Measurements from ENCODE around the gene SWI5.

Gene SWI5

DNA sequence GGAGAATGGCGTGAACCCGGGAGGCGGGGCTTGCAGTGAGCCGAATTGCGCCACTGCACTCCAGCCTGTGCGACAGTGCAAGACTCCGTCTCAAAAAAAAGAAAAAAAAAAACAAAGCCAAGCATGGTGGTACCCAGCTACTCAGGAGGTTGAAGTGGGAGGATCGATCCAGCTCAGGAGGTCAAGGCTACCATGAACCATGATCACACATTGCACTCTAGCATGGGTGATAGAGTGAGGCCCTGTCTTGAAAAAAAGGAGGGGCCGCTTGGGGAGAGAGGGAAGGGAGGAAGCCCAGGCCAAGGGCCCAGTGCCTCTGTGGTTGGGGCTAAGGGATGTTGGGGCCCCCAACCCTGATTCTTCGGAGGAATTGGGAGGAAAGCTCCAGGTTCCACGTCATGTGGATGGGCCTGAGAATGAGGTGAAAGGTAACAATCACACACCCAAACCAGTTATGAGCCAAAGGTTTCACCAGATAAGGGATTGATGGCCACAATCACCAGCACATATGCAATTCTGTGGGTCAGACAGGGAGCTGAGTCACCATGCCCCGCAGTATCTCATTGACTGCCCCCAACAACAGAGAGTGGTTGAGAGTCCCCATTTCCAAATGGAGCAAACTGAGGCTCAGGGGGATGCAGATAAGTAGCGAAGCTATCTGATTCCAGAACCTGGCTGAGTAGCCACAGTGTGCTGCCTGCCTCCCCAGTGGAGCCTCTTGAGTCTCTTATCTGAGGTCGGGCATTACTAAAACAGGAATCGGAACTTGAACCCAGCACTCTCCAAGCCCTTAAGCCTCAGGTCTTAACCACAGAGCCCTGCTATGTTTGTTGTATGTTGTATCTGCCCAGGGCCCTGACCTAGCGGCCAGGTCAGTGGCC, 20.5 kb downstream of the SWI5 start:
- no peaks in the 10 kb centered on the region for H3K36me3 Mint-ChIP-seq (ENCODE audit: insufficient read depth)
- H3K9me3 Mint-ChIP-seq = no peaks in the 10 kb centered on the region
- H3K27ac Mint-ChIP-seq = no peak overlapping the region
- no peak for DNase-seq
- H3K4me1 Mint-ChIP-seq (ENCODE audit: low read depth in 2 of 2) = no peaks in the 10 kb centered on the region
- ATAC-seq (replicated peaks) = no peak
- H3K4me3 Mint-ChIP-seq = no peak overlapping the region
- no peaks in the 10 kb centered on the region for H3K27me3 Mint-ChIP-seq

DNA sequence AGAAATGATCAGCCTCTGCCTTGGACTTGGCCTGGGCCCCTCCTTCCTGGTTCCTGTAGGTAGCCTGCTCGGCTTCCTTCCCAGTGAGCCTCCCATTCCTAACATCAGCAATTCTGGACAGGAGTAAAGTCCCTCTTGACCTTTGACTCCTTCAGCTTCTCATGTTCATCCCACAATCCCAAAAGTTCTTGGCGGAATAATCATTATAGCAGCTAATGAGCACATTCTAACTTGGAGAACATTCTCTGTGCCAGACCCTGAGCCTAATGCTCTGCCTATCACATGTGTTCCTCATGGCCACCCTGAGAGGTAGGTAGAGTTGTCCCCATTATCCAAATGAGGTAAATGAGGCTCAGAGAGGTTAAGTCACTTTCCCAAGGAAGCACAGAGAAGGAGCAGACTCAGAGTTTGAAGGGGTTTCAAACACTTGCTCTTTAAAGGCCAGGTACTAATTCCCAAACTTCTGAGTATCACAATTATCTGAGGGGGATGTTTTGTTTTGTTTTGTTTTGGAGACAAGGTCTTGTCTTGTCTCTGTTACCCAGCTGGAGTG, 21.2 kb downstream of the SWI5 start:
- no peaks in the 10 kb centered on the region for H3K36me3 Mint-ChIP-seq (ENCODE audit: insufficient read depth)
- no peaks in the 10 kb centered on the region for H3K9me3 Mint-ChIP-seq
- H3K27ac Mint-ChIP-seq = no peak overlapping the region
- no peak for DNase-seq
- H3K27me3 Mint-ChIP-seq = no peaks in the 10 kb centered on the region
- H3K4me3 Mint-ChIP-seq = no peak overlapping the region
- no peak for ATAC-seq (replicated peaks)
- no peaks in the 10 kb centered on the region for H3K4me1 Mint-ChIP-seq (ENCODE audit: low read depth in 2 of 2)

DNA sequence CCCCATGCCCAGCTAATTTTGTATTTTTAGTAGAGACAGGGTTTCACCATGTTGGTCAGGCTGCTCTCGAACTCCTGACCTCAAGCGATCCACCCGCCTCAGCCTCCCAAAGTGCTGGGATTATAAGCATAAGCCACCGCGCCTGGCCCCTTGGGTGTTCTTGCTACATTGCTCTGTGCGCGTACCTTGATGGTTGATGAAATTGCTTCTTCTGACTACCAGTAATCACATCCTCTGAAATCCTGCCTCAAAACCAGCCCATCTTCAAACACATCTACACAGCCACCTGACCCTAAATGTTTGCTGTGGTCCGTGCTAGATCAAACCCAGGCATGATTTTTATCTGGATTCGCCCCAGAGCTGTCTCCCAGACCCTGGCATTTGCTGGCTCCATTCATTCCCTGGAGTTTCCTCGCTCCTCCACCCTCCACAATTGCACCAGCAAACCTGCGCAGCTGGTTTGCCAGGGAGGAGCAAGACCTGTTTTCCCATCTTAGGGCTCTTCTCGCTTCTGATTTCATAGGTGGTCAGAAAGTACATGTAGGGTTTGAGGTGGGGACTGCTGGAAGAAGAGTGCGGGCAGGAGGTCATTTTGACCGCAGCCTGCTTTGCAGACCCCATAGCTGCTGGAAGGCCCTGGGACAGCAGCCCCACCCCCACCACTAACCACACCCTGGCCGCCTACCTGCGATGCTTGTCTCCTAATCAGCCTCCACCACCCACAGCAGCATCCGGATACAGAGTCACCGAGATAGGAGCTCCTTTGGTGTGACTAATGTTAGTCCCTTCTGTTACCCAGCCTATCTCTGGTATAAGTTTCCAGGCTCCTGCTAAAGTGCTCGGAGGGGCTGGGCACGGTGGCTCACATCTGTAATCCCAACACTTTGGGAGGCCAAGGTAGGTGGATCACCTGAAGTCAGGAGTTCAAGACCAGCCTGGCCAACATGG, 22.7 kb downstream of the SWI5 start:
- H3K9me3 Mint-ChIP-seq = no peaks in the 10 kb centered on the region
- no peak overlapping the region for H3K27ac Mint-ChIP-seq
- H3K4me1 Mint-ChIP-seq (ENCODE audit: low read depth in 2 of 2) = no peaks in the 10 kb centered on the region
- no peak for DNase-seq
- no peaks in the 10 kb centered on the region for H3K27me3 Mint-ChIP-seq
- no peak overlapping the region for H3K4me3 Mint-ChIP-seq
- no peaks in the 10 kb centered on the region for H3K36me3 Mint-ChIP-seq (ENCODE audit: insufficient read depth)
- ATAC-seq (replicated peaks) = no peak

DNA sequence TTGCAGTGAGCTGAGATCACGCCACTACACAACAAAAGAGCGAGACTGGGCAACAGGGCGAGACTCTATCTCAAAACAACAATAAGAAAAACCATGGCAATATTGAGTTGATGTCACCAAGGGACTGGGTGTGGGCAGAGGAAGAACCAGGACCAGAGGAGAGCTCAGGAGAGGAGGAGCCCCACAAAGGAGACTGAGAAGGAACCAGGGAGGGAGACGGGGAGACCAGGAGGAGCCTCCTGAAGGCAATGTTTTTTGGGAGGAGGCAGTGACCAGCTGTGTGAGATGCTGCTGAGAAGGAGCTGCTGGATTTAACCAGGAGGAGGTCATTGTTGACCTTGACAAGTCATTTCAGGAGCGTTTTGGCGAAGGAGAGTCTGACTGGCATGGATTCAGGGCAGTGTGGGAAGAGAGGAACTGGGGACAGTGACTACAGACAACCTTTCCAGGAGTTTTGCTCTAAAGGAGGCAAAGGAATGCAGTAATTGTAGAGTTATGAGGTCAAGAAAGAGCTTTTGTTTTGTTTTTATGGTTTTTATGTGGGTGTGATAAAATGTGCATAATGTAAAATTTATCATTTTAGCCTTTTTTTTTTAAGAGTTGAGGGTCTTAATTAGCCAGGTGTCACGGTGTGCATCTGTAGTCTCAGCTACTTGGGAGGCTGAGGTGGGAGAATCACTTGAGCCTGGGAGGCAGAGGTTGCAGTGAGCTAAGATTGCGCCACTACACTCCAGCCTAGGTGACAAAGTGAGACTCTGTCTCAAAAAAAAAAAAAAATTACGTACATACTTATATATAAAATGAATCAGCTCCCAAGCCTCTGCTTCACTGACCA, 28.3 kb downstream of the SWI5 start:
- Mint-ChIP-seq H3K9me3 (no peaks in the 10 kb centered on the region), H3K27me3 (no peaks in the 10 kb centered on the region), H3K36me3 (ENCODE audit: insufficient read depth) (peaks cover 12% of the 10 kb centered on the region), H3K4me3 (no peak overlapping the region), H3K27ac (no peak overlapping the region), H3K4me1 (ENCODE audit: low read depth in 2 of 2) (no peaks in the 10 kb centered on the region)
- ATAC-seq (replicated peaks) = no peak
- DNase-seq = no peak

DNA sequence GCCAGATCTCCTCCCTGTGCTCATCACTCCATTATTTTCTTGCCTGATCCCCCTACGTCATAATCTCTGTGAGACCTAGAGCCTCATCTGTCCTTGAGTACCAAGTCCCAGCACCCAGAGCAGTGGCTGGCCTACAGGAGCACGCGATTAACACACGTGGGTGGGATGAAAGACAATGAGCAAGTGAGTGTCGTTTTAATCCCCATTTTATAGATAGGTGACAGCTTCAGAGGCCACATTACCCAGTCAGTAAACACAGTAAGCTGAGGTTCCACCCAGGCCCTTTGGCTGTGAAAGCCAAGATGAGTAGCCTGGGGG, 28.9 kb downstream of the SWI5 start:
- Mint-ChIP-seq H3K27me3 (no peaks in the 10 kb centered on the region), H3K36me3 (ENCODE audit: insufficient read depth) (peaks cover 15% of the 10 kb centered on the region), H3K27ac (peak overlapping the region in 1 of 2 donors; percentile 3), H3K9me3 (no peaks in the 10 kb centered on the region), H3K4me1 (ENCODE audit: low read depth in 2 of 2) (no peaks in the 10 kb centered on the region), H3K4me3 (no peak overlapping the region)
- DNase-seq (no peak), ATAC-seq (replicated peaks) (no peak)

DNA sequence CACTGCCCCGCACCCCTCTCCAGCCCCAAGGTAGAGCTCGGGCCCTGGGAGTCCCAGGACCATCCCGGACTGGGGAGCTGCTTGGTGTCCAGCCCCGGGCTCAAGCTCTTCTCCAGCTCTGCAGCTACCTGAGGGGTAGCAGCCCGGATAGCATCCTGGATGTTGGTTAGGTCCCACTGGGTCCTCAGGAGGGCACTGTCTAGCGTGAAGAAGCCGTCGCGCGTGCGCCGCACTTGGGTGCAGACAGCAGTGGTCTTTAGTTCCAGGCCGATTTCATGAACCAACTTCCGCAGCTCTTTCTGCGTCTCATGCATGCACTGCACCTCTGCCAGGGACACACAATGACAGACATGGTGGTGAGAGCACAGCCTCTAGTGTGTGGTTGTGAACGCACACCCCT, 33.5 kb downstream of the SWI5 start:
- H3K36me3 Mint-ChIP-seq (ENCODE audit: insufficient read depth) = peaks cover 45% of the 10 kb centered on the region
- ATAC-seq (replicated peaks) (no peak), DNase-seq (no peak)
- no peak overlapping the region for H3K27ac Mint-ChIP-seq
- no peak overlapping the region for H3K4me3 Mint-ChIP-seq
- no peaks in the 10 kb centered on the region for H3K9me3 Mint-ChIP-seq
- no peaks in the 10 kb centered on the region for H3K4me1 Mint-ChIP-seq (ENCODE audit: low read depth in 2 of 2)
- no peaks in the 10 kb centered on the region for H3K27me3 Mint-ChIP-seq

DNA sequence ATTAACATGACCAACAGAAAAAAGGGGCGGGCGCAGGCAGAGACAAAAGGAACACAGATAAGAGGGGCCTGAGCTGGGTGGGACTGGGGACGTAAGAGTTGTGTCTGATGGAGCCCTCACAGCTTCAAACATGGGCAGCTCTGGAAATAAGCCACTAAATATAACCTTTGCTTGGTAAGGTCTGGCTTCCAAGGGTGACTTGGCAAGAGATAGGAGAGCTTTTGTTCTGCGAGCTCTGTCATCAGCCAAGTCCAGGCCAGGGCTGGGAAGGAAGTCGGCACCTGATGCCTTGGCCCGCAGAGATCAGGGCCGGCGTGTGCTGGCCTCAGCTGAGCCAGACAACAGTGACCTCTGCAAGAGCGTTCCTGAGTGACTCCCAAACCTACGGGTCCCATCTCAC, 34.4 kb downstream of the SWI5 start:
- Mint-ChIP-seq H3K4me3 (no peak overlapping the region), H3K36me3 (ENCODE audit: insufficient read depth) (peaks cover 45% of the 10 kb centered on the region)

DNA sequence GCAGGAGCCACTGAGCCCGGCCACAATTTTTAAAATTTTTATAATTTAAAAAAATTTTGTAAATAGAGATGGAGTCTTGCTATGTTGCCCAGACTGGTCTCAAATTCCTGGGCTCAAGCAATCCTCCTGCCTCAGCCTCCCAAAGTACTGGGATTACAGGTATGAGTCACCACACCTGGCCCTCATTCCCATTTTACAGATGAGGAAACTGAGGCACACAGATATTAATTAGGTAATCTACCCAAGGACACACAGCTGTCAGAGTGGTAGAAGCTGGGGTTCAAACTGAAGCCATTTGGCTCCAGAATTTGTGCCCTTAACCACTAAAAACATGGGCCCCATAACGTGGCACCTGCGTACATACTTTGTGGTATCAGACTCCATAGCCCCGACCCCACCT, 38.6 kb downstream of the SWI5 start:
- no peak for ATAC-seq (replicated peaks)
- Mint-ChIP-seq H3K27me3 (no peaks in the 10 kb centered on the region), H3K36me3 (ENCODE audit: insufficient read depth) (peaks cover 48% of the 10 kb centered on the region), H3K9me3 (no peaks in the 10 kb centered on the region), H3K4me1 (ENCODE audit: low read depth in 2 of 2) (no peaks in the 10 kb centered on the region), H3K4me3 (no peak overlapping the region), H3K27ac (no peak overlapping the region)
- no peak for DNase-seq

More for the DNA sequence above, 34.4 kb downstream of the SWI5 start:
- DNase-seq (no peak), ATAC-seq (replicated peaks) (no peak)
- H3K27ac Mint-ChIP-seq = no peak overlapping the region
- H3K9me3 Mint-ChIP-seq = no peaks in the 10 kb centered on the region
- no peaks in the 10 kb centered on the region for H3K27me3 Mint-ChIP-seq
- H3K4me1 Mint-ChIP-seq (ENCODE audit: low read depth in 2 of 2) = no peaks in the 10 kb centered on the region

DNA sequence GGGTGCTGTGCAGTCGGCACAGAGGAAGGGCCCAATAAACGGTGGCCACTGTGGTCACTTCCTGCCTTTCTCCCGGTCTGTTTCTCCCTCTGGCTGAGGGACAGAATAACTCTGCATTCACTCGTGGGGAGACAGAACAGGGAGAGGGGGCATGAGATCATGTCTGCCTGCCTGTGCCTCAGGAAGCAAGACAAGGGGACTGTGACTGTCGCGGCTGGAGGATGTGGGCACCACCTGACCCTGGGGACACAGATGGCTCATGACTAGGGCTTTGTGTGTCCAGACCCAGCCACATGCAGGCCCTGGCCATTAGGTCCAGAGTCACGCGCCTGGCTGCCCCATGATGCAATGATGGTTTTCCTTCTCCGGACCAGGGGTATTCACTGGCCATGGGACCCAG, 40.3 kb downstream of the SWI5 start:
- H3K36me3 Mint-ChIP-seq (ENCODE audit: insufficient read depth) = peaks cover 49% of the 10 kb centered on the region
- no peaks in the 10 kb centered on the region for H3K9me3 Mint-ChIP-seq
- no peaks in the 10 kb centered on the region for H3K4me1 Mint-ChIP-seq (ENCODE audit: low read depth in 2 of 2)
- DNase-seq (no peak), ATAC-seq (replicated peaks) (no peak)
- peak overlapping the region in 1 of 2 donors; percentile 39 for H3K27ac Mint-ChIP-seq
- H3K27me3 Mint-ChIP-seq = no peaks in the 10 kb centered on the region
- H3K4me3 Mint-ChIP-seq = no peak overlapping the region

DNA sequence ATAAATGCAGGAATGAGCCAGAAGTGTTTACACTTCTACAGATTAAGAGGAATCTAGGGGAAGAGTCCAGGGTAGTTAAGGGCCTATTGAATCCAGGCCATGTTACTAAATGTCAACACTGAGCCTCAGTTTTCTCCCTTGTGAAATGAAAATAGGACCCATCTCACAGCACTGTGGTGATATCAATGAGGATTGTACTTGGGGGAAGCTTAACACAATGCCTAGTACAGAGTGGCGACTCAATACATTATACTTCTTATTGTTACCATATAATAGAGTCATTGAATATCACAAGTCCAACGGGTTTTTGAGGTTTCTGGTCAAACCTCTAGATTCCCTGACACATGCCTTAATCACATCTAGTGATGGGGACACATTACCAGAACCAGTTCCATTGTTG, 41.6 kb downstream of the SWI5 start:
- Mint-ChIP-seq H3K27ac (peak overlapping the region in 1 of 2 donors; percentile 39), H3K4me3 (no peak overlapping the region), H3K27me3 (no peaks in the 10 kb centered on the region), H3K9me3 (no peaks in the 10 kb centered on the region), H3K4me1 (ENCODE audit: low read depth in 2 of 2) (peaks cover 0 to 4% of the 10 kb centered on the region in 2 donors), H3K36me3 (ENCODE audit: insufficient read depth) (peaks cover 45% of the 10 kb centered on the region)
- DNase-seq = no peak
- ATAC-seq (replicated peaks) = no peak

DNA sequence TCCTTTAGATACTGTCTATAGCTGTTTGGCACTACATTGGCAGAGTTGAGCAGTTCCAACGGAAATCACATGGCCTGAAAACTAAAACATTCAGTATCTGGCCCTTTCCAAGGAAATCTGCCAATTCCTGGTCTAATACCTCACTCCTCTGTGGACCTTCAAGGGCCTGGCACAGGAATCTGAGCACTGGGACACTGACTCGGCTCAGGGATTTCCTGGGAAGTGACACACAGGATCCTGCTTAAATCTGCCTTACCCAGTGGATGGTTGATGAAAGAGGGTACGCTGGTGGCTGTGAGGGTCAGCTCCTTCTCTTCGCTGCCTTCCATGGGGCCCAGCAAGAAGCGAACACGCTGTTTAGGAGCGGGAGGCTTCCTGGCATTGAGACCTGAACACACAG, 45.3 kb downstream of the SWI5 start:
- Mint-ChIP-seq H3K36me3 (ENCODE audit: insufficient read depth) (peaks cover 37% of the 10 kb centered on the region), H3K4me1 (ENCODE audit: low read depth in 2 of 2) (peaks cover 17% of the 10 kb centered on the region in 2 donors), H3K9me3 (no peaks in the 10 kb centered on the region), H3K27ac (peak overlapping the region; percentile 95 to 96), H3K4me3 (peak overlapping the region; percentile 91 to 95), H3K27me3 (no peaks in the 10 kb centered on the region)
- ATAC-seq (replicated peaks) (no peak), DNase-seq (no peak)

DNA sequence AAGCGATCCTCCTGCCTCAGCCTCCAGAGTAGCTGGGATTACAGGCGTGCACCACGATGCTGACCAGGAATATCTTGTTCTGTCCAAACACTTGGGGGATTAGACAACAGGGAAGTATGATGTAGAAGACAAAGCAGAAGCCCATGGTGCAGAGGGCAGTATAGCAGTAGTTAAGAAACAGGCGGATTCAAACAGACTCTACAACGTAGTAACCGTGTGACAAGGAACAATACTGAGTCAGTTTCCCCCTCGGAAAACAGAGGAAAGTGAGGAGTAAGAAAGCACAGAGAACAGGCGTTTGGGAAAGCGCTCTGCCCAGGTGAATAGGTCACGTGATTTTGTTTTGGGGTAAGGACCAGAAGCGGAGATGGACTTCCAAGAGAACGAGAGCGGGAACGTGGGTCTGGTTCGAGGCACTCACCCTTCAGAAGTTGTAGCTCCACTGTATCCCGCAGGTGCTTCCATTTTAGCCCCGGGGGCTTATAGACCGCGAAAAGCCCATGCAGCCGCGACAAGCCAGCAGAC, 45.9 kb downstream of the SWI5 start:
- no peaks in the 10 kb centered on the region for H3K27me3 Mint-ChIP-seq
- H3K36me3 Mint-ChIP-seq (ENCODE audit: insufficient read depth) = peaks cover 31% of the 10 kb centered on the region
- DNase-seq = no peak
- ATAC-seq (replicated peaks) = no peak
- H3K9me3 Mint-ChIP-seq = no peaks in the 10 kb centered on the region
- peaks cover 17% of the 10 kb centered on the region in 2 donors for H3K4me1 Mint-ChIP-seq (ENCODE audit: low read depth in 2 of 2)
- H3K27ac Mint-ChIP-seq = peak overlapping the region; percentile 95 to 96
- H3K4me3 Mint-ChIP-seq = peak overlapping the region; percentile 91 to 95
